ENCODE data around the gene PKP3.

Gene PKP3

GRCh38 chr11:395866-396265, 1.9 kb downstream of the PKP3 start:
- no peaks in the 10 kb centered on the region for H3K79me2 ChIP-seq (ENCODE audit: insufficient read depth, low read length)
- no peak overlapping the region for H3K4me3 ChIP-seq (ENCODE audit: insufficient read depth, low read length, poor library complexity, severe bottlenecking)
- no peaks in the 10 kb centered on the region for H3F3A ChIP-seq (ENCODE audit: insufficient read depth)
- no peak overlapping the region for H3K27ac ChIP-seq (ENCODE audit: low read depth, low read length)
- H2AFZ ChIP-seq (ENCODE audit: low read depth, low read length, severe bottlenecking): no peak overlapping the region
- no peak overlapping the region for H3K9ac ChIP-seq (ENCODE audit: low read length)
- H3K9me2 ChIP-seq (replicated peaks; ENCODE audit: insufficient read depth, low read length): no peaks in the 10 kb centered on the region
- no peaks in the 10 kb centered on the region for H3K27me3 ChIP-seq (ENCODE audit: low read length)
- no peak overlapping the region for H3K4me2 ChIP-seq (ENCODE audit: low read depth, low read length, poor library complexity, severe bottlenecking)
- H3K9me3 ChIP-seq (ENCODE audit: insufficient read depth, low read length): no peaks in the 10 kb centered on the region
- H4K20me1 ChIP-seq (ENCODE audit: low read depth, low read length): no peaks in the 10 kb centered on the region
- TF ChIP-seq EZH2phosphoT487 (conservative IDR thresholded peaks at IDR 0.05; ENCODE audit: low read length): no peak
- no peak for TF ChIP-seq CTCF (IDR thresholded peaks at IDR 0.05; ENCODE audit: insufficient read depth, low read length, poor library complexity, severe bottlenecking)
- no peaks in the 10 kb centered on the region for H3K36me3 ChIP-seq (ENCODE audit: low read length)

- no peak overlapping the region for H2AFZ ChIP-seq (ENCODE audit: low read depth, low read length, severe bottlenecking)
- H3K4me2 ChIP-seq (ENCODE audit: low read depth, low read length, poor library complexity, severe bottlenecking): peak overlapping the region; percentile 35
- no peak overlapping the region for H3K27ac ChIP-seq (ENCODE audit: low read depth, low read length)
- no peaks in the 10 kb centered on the region for H3K27me3 ChIP-seq (ENCODE audit: low read length)
- no peaks in the 10 kb centered on the region for H4K20me1 ChIP-seq (ENCODE audit: low read depth, low read length)
- no peak overlapping the region for H3K4me3 ChIP-seq (ENCODE audit: insufficient read depth, low read length, poor library complexity, severe bottlenecking)
- no peak overlapping the region for H3K9ac ChIP-seq (ENCODE audit: low read length)
- H3K79me2 ChIP-seq (ENCODE audit: insufficient read depth, low read length): no peaks in the 10 kb centered on the region
- H3K9me3 ChIP-seq (ENCODE audit: insufficient read depth, low read length): no peaks in the 10 kb centered on the region
- H3K9me2 ChIP-seq (replicated peaks; ENCODE audit: insufficient read depth, low read length): no peaks in the 10 kb centered on the region
- TF ChIP-seq CTCF (IDR thresholded peaks at IDR 0.05; ENCODE audit: insufficient read depth, low read length, poor library complexity, severe bottlenecking) (no peak), EZH2phosphoT487 (conservative IDR thresholded peaks at IDR 0.05; ENCODE audit: low read length) (no peak)
- H3K36me3 ChIP-seq (ENCODE audit: low read length): no peaks in the 10 kb centered on the region
- H3F3A ChIP-seq (ENCODE audit: insufficient read depth): no peaks in the 10 kb centered on the region
Measured at GRCh38 chr11:396511-396947, 2.5 kb downstream of the PKP3 start.

- Histone ChIP-seq H2AFZ (ENCODE audit: low read depth, low read length, severe bottlenecking) (no peak overlapping the region), H3K27me3 (ENCODE audit: low read length) (no peaks in the 10 kb centered on the region), H3K27ac (ENCODE audit: low read depth, low read length) (no peak overlapping the region), H3K79me2 (ENCODE audit: insufficient read depth, low read length) (no peaks in the 10 kb centered on the region), H3K9ac (ENCODE audit: low read length) (no peak overlapping the region), H3K9me2 (replicated peaks; ENCODE audit: insufficient read depth, low read length) (no peaks in the 10 kb centered on the region), H3K4me3 (ENCODE audit: insufficient read depth, low read length, poor library complexity, severe bottlenecking) (no peak overlapping the region), H3K36me3 (ENCODE audit: low read length) (no peaks in the 10 kb centered on the region), H3K9me3 (ENCODE audit: insufficient read depth, low read length) (no peaks in the 10 kb centered on the region), H3K4me2 (ENCODE audit: low read depth, low read length, poor library complexity, severe bottlenecking) (peak overlapping the region; percentile 35), H3F3A (ENCODE audit: insufficient read depth) (no peaks in the 10 kb centered on the region), H4K20me1 (ENCODE audit: low read depth, low read length) (no peaks in the 10 kb centered on the region)
- TF ChIP-seq CTCF (IDR thresholded peaks at IDR 0.05; ENCODE audit: insufficient read depth, low read length, poor library complexity, severe bottlenecking) (peak; percentile 58), EZH2phosphoT487 (conservative IDR thresholded peaks at IDR 0.05; ENCODE audit: low read length) (no peak)
Measured at GRCh38 chr11:396948-397548, 3.0 kb downstream of the PKP3 start.

Measured in SU-DHL-6 (cell line).